GM12891 (cell line): Measurements from ENCODE around the gene RNU1-4.
"Not testable (repeated sequence)": the region's sequence is repeated elsewhere in the genome, so short reads cannot be mapped to it uniquely, and the experiment has no call there.

Source experiments
- POLR2A ChIP-seq: IDR thresholded peaks from 2 replicates; pipeline ENCODE4 v1.6.1; 2011; ENCODE audit warnings: low read depth, low read length, control low read depth
- POLR2AphosphoS5 ChIP-seq: IDR thresholded peaks from 2 replicates; pipeline ENCODE4 v1.6.1; 2011; ENCODE audit warnings: low read depth, low read length, control low read depth
- SPI1 ChIP-seq: IDR thresholded peaks from 2 replicates; pipeline ENCODE4 v1.6.1; 2011; ENCODE audit warnings: low read depth, low read length, control low read depth
- TAF1 ChIP-seq: IDR thresholded peaks from 2 replicates; pipeline ENCODE4 v1.6.1; 2011; ENCODE audit warnings: low read depth, low read length, control low read depth

DNA sequence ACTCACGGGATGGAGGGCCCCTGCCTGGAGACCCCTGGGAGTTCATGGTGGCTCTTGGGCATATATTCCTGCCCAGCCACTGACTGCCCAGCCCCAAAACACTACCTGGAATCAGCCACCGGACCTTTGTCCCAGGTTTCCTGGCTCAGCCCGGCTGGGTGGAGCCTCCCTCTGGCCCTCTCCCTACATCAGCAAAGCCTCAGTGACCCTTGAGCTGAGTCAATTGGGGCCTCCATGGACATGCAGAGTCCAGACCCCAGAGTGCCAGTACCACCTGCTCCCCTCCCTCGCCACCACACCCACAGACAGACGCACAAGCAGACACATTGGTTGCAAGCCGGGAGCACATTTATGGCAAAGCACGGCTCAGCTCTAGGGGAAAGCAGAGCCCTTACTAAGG lies 43.2 kb upstream of the RNU1-4 start:
- TF ChIP-seq POLR2A, TAF1, SPI1, POLR2AphosphoS5: not testable (repeated sequence)
